GM19238 (cell line): Measurements from ENCODE around the gene ENTHD1.
"Not testable (repeated sequence)": the region's sequence is repeated elsewhere in the genome, so short reads cannot be mapped to it uniquely, and the experiment has no call there.

Experiments
- DNase-seq: peaks from one replicate; pipeline ENCODE4 v3.0.0; 2011; ENCODE audit warnings: low spot score; ENCODE audit not compliant: insufficient read length

Gene ENTHD1

GRCh38 chr22:39901565-39902146 is 8.1 kb upstream of the ENTHD1 start:
- no peak for DNase-seq

- peak; percentile 23 for DNase-seq
Measured at GRCh38 chr22:39900306-39901227, 7.0 kb upstream of the ENTHD1 start, which contains the start of gene GRAP2. Gene GRAP2, plus strand, starts transcription at chr22:39901084. Its CDS starts 46,023 bp downstream, at chr22:39947107.

- DNase-seq = peak; percentile 19
Measured at GRCh38 chr22:39898997-39899396, 5.4 kb upstream of the ENTHD1 start.

- no peak for DNase-seq
Measured at GRCh38 chr22:39897841-39898240, 4.3 kb upstream of the ENTHD1 start.

GRCh38 chr22:39896313-39896996 is 2.9 kb upstream of the ENTHD1 start:
- DNase-seq = no peak

GRCh38 chr22:39895682-39896081 is 2.1 kb upstream of the ENTHD1 start:
- no peak for DNase-seq

GRCh38 chr22:39894554-39895092 is 1.1 kb upstream of the ENTHD1 start:
- DNase-seq = no peak

GRCh38 chr22:39889924-39890323 is 3.6 kb downstream of the ENTHD1 start:
- DNase-seq = not testable (repeated sequence)

GRCh38 chr22:39883057-39883456 is 10.5 kb downstream of the ENTHD1 start:
- DNase-seq = no peak

- DNase-seq = no peak
Measured at GRCh38 chr22:39880722-39881121, 12.8 kb downstream of the ENTHD1 start.

GRCh38 chr22:39877079-39877845 is 16.3 kb downstream of the ENTHD1 start:
- DNase-seq = no peak

- DNase-seq = not testable (repeated sequence)
Measured at GRCh38 chr22:39875176-39875885, 18.2 kb downstream of the ENTHD1 start.

GRCh38 chr22:39873965-39874364 is 19.6 kb downstream of the ENTHD1 start:
- no peak for DNase-seq

- DNase-seq = no peak
Measured at GRCh38 chr22:39872548-39872947, 21.0 kb downstream of the ENTHD1 start.

GRCh38 chr22:39871008-39871798 is 22.4 kb downstream of the ENTHD1 start:
- DNase-seq = no peak

GRCh38 chr22:39869797-39870196 is 23.8 kb downstream of the ENTHD1 start:
- DNase-seq = not testable (repeated sequence)

- DNase-seq = no peak
Measured at GRCh38 chr22:39868741-39869140, 24.8 kb downstream of the ENTHD1 start.

GRCh38 chr22:39859903-39860588 is 33.5 kb downstream of the ENTHD1 start:
- no peak for DNase-seq

GRCh38 chr22:39856588-39856987 is 37.0 kb downstream of the ENTHD1 start:
- DNase-seq = no peak
